Uterus (tissue), 4 donors: ENCODE data around the gene STK38. TPM values are rescaled to one million over a fixed set of nuclear protein-coding genes. Genes with fewer than 3 reads are reported as not detected.

Source experiments
- DNase-seq, 2 donors: peaks; one replicate each; pipeline ENCODE4 v3.0.0-alpha.2; 2019 to 2020
- H3K27ac ChIP-seq, 2 donors: fragments of 200-600 bp; sonication (generic); 1 replicate in 1 of 2; 2 replicates in 1 of 2; pipeline ENCODE4 v1.5.1; 2016 to 2018
- H3K27me3 ChIP-seq, 2 donors: fragments of 200-600 bp; sonication (generic); one replicate each; pipeline ENCODE4 v1.5.1; 2018 to 2019; ENCODE audit warnings: control low read depth in 1 of 2
- H3K36me3 ChIP-seq, 2 donors: fragments of 200-600 bp; sonication (generic); one replicate each; pipeline ENCODE4 v1.5.1; 2019; ENCODE audit warnings: control low read depth in 1 of 2
- H3K4me1 ChIP-seq, 2 donors: fragments of 200-600 bp; sonication (generic); one replicate each; pipeline ENCODE4 v1.5.1; 2018 to 2019; ENCODE audit warnings: control low read depth in 1 of 2
- H3K4me3 ChIP-seq, 2 donors: fragments of 200-600 bp; sonication (generic); 1 replicate in 1 of 2; 2 replicates in 1 of 2; pipeline ENCODE4 v1.5.1; 2018 to 2019; ENCODE audit warnings: mild to moderate bottlenecking in 1 of 2
- H3K9me3 ChIP-seq, 2 donors: fragments of 200-600 bp; sonication (generic); one replicate each; pipeline ENCODE4 v1.5.1; 2019; ENCODE audit warnings: control low read depth in 1 of 2
- POLR2A ChIP-seq, 2 donors: fragments of 450-650 bp; IDR thresholded peaks; one replicate each; pipeline ENCODE4 v1.6.1; 2016; ENCODE audit warnings: antibody characterized with exemption in 2 of 2, mild to moderate bottlenecking in 1 of 2, moderate library complexity in 1 of 2
- intact Hi-C: fragments of 100-400 bp; cut with DNase I; formaldehyde crosslinking; loops from one replicate; pipeline ENCODE4 v1.15.1; 2023; ENCODE audit warnings: low total_unique reads
- total RNA-seq, 4 donors: library from RNA; depleted of rRNA in 3 of 4; stranded (reverse); fragments of >200 nt in 3 of 4; gene quantifications; one replicate each; pipeline versions ENCODE4 v1.1.0 to v1.2.4, GENCODE V29; 2014 to 2023
- TF ChIP-seq, protein P1 (sequence below), 4 experiments: fragments of 200-600 bp in 2 of 4; fragments of 450-650 bp in 2 of 4; sonication (generic) in 2 of 4; IDR thresholded peaks; one replicate each; pipeline ENCODE4 v1.5.1; 2016 to 2019; ENCODE audit warnings: antibody characterized with exemption in 4 of 4, mild to moderate bottlenecking in 2 of 4, moderate library complexity in 1 of 4
- donor health status: DM: yes; HTN: yes; CAD: no.

The STK38 gene
- total RNA-seq, 4 donors from 2014 or later: 10.6 to 30.0 (median 20.5) TPM

GRCh38 chr6:36563928-36564284 is 16.6 kb upstream of the STK38 start:
- Histone ChIP-seq H3K9me3 (no peaks in the 10 kb centered on the region), H3K4me3 (no peak overlapping the region), H3K27me3 (no peaks in the 10 kb centered on the region), H3K4me1 (no peaks in the 10 kb centered on the region), H3K36me3 (no peaks in the 10 kb centered on the region), H3K27ac (no peak overlapping the region)
- intact Hi-C loops: no loop called here
- TF ChIP-seq, protein P1, sequence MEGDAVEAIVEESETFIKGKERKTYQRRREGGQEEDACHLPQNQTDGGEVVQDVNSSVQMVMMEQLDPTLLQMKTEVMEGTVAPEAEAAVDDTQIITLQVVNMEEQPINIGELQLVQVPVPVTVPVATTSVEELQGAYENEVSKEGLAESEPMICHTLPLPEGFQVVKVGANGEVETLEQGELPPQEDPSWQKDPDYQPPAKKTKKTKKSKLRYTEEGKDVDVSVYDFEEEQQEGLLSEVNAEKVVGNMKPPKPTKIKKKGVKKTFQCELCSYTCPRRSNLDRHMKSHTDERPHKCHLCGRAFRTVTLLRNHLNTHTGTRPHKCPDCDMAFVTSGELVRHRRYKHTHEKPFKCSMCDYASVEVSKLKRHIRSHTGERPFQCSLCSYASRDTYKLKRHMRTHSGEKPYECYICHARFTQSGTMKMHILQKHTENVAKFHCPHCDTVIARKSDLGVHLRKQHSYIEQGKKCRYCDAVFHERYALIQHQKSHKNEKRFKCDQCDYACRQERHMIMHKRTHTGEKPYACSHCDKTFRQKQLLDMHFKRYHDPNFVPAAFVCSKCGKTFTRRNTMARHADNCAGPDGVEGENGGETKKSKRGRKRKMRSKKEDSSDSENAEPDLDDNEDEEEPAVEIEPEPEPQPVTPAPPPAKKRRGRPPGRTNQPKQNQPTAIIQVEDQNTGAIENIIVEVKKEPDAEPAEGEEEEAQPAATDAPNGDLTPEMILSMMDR (IDR thresholded peaks at IDR 0.05): no peak
- TF ChIP-seq POLR2A (IDR thresholded peaks at IDR 0.05): no peak
- DNase-seq: no peak

DNA sequence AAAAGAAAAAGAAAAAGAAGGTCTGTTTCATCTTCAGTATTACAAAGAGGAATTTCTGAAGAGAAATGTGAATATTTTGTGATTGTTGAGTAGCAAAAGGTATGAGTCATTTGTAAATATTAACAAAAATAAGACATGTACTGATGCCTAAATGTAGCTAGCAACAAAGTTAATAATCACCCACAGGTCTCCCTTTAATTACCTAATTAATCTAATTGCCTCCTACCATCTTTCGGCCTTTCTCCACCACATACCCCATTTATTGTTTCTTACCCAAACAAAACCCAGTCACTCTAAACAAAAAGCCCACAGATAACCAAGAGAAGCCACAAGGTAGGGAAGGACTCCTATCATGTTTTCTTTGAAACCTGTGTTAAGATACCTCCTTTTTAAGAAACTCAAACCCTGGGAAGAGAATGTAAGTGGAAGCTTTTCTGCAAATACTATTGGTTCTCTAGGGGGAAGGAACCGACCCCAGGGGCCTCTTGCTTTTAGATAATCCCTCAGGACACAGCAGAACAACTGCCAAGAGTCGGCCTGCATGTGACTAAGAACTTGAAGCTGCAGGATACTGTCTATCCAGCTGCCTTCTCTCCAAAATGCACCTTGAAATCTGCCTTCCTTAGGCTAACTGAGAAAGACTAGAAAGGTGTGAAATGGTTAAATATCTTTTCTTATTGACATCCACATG is 16.1 kb upstream of the STK38 start:
- no peak for DNase-seq

GRCh38 chr6:36560822-36561221 is 13.5 kb upstream of the STK38 start:
- no peak for DNase-seq
- Histone ChIP-seq H3K27ac (no peak overlapping the region), H3K36me3 (no peaks in the 10 kb centered on the region), H3K4me1 (no peaks in the 10 kb centered on the region), H3K27me3 (no peaks in the 10 kb centered on the region), H3K9me3 (no peaks in the 10 kb centered on the region), H3K4me3 (no peak overlapping the region)
- TF ChIP-seq, protein P1 (IDR thresholded peaks at IDR 0.05): no peak
- TF ChIP-seq POLR2A (IDR thresholded peaks at IDR 0.05): no peak
- intact Hi-C loops: no loop called here

More for the DNA sequence above, 16.1 kb upstream of the STK38 start:
- H3K27ac ChIP-seq: no peak overlapping the region
- no peaks in the 10 kb centered on the region for H3K36me3 ChIP-seq
- H3K4me1 ChIP-seq: no peaks in the 10 kb centered on the region
- H3K9me3 ChIP-seq: no peaks in the 10 kb centered on the region
- intact Hi-C loops: no loop called here
- TF ChIP-seq, protein P1 (IDR thresholded peaks at IDR 0.05): no peak
- no peak for TF ChIP-seq POLR2A (IDR thresholded peaks at IDR 0.05)
- H3K4me3 ChIP-seq: no peak overlapping the region
- no peaks in the 10 kb centered on the region for H3K27me3 ChIP-seq

DNA sequence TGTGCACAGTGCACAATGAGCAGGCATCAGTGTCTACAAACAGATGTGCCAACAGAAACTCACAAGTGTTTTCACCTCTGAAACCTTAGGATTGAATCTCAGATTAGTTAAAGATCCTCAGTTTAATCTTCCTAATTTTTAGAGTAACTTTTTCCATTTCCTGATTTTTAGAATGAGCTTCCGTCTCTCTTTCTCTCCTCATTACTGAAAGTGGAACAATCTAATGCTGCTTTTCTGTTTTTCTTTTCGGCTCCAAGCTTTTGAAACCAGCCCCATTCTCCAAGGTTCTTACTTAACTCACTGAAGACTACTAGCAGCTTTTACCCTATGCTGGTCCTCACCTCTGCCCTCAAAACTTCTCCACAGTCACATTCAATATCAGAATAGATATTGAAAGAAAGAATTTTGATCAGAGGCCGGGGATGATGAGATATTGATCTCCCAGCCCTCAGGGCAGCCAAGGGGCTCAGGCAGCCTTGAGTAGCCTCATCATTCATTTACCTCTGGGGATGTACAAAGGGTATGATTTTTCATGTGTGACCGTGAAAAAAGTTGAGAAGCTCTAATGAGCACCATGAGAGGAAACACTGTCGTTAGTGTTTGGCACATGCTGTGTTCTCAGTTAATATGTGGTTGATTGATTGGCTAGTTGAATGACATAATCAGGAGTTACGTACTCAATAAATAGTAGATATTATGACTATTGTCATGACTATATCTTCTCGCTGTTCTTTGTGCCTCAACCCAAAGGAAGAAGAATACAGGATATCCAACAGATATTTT is 11.9 kb upstream of the STK38 start:
- DNase-seq: no peak
- no peaks in the 10 kb centered on the region for H3K27me3 ChIP-seq
- H3K27ac ChIP-seq: no peak overlapping the region
- no peaks in the 10 kb centered on the region for H3K4me1 ChIP-seq
- no peak overlapping the region for H3K4me3 ChIP-seq
- H3K9me3 ChIP-seq: no peaks in the 10 kb centered on the region
- intact Hi-C loops: no loop called here
- no peak for TF ChIP-seq POLR2A (IDR thresholded peaks at IDR 0.05)
- TF ChIP-seq, protein P1 (IDR thresholded peaks at IDR 0.05): no peak
- no peaks in the 10 kb centered on the region for H3K36me3 ChIP-seq

DNA sequence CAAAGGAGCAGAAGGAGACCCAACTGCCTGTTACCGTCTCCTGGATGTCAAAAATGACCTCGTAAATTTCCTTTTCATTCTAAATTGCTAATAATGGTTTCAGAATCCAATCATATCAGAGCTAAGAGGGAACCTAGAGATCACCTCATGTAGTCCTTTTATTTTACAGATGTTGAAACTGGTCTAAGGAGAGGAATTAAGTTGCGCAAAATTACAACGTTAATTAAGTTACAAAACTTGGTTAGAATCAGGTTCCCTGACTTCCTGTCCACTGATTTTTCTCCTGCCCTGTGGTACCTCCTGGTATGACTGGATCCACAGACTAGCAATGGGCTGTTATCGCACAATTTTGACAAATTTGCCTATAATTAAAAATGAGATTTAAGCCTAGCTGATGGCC is 9.0 kb upstream of the STK38 start:
- intact Hi-C loops: no loop called here
- no peaks in the 10 kb centered on the region for H3K4me1 ChIP-seq
- H3K27me3 ChIP-seq: no peaks in the 10 kb centered on the region
- H3K9me3 ChIP-seq: no peaks in the 10 kb centered on the region
- no peak for TF ChIP-seq POLR2A (IDR thresholded peaks at IDR 0.05)
- TF ChIP-seq, protein P1 (IDR thresholded peaks at IDR 0.05): no peak
- H3K4me3 ChIP-seq: no peak overlapping the region
- H3K27ac ChIP-seq: no peak overlapping the region
- no peak for DNase-seq
- no peaks in the 10 kb centered on the region for H3K36me3 ChIP-seq
